Erythroblast (primary cell): ENCODE measurements around the gene TYW1B.
"Not testable (repeated sequence)": the region's sequence is repeated elsewhere in the genome, so short reads cannot be mapped to it uniquely, and the experiment has no call there.

ENCODE experiments used
- GATA1 ChIP-seq: IDR thresholded peaks from 2 replicates; pipeline ENCODE4 v1.6.1; 2011; ENCODE audit warnings: low read depth, mild to moderate bottlenecking, control low read depth, low read length, moderate library complexity
- POLR2A ChIP-seq: IDR thresholded peaks from 2 replicates; pipeline ENCODE4 v1.6.1; 2011; ENCODE audit warnings: mild to moderate bottlenecking, low read length

DNA sequence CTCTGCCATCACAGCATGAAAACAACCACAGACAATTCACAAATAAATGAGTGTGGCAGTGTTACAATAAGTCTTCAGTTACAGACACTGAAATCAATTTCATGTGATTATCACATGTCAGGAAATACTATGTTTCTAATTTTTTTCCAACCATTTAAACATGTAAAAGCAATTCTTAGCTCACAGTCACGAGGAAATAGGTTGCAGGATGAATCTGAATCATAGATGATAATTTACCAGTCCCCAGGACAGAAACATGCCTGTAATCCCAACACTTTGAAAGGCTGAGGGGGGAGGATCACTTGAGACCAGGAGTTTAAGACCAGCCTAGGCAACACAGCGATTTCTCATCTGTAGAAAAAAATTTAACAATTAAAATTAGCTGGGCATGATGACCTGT, 283.5 kb downstream of the TYW1B start:
- TF ChIP-seq POLR2A, GATA1: not testable (repeated sequence)
